Measurements from ENCODE around the gene PSMF1.

Gene PSMF1

GRCh38 chr20:1105599-1106194 is 12.7 kb upstream of the PSMF1 start:
- no peak overlapping the region for H3K4me3 ChIP-seq (ENCODE audit: low read length)
- no peaks in the 10 kb centered on the region for H3K4me1 ChIP-seq (ENCODE audit: insufficient read depth, low read length)
- H3K9me3 ChIP-seq (ENCODE audit: low read length) = no peaks in the 10 kb centered on the region
- no peaks in the 10 kb centered on the region for H3K36me3 ChIP-seq (ENCODE audit: insufficient read depth, low read length)
- H2AFZ ChIP-seq (ENCODE audit: low read depth, low read length) = no peak overlapping the region
- H3K27me3 ChIP-seq (ENCODE audit: insufficient read depth, low read length) = no peaks in the 10 kb centered on the region

- H3K9me3 ChIP-seq (ENCODE audit: low read length) = no peaks in the 10 kb centered on the region
- no peak overlapping the region for H2AFZ ChIP-seq (ENCODE audit: low read depth, low read length)
These were observed 11.2 kb upstream of the PSMF1 start for GRCh38 chr20:1107176-1107575.

GRCh38 chr20:1108437-1108920 is 9.9 kb upstream of the PSMF1 start:
- Histone ChIP-seq H3K27me3 (ENCODE audit: insufficient read depth, low read length) (no peaks in the 10 kb centered on the region), H3K36me3 (ENCODE audit: insufficient read depth, low read length) (no peaks in the 10 kb centered on the region), H2AFZ (ENCODE audit: low read depth, low read length) (no peak overlapping the region), H3K9me3 (ENCODE audit: low read length) (no peaks in the 10 kb centered on the region), H3K4me3 (ENCODE audit: low read length) (no peak overlapping the region), H3K4me1 (ENCODE audit: insufficient read depth, low read length) (no peaks in the 10 kb centered on the region)

More at GRCh38 chr20:1107176-1107575, 11.2 kb upstream of the PSMF1 start:
- Histone ChIP-seq H3K4me3 (ENCODE audit: low read length) (no peak overlapping the region), H3K4me1 (ENCODE audit: insufficient read depth, low read length) (no peaks in the 10 kb centered on the region), H3K36me3 (ENCODE audit: insufficient read depth, low read length) (no peaks in the 10 kb centered on the region), H3K27me3 (ENCODE audit: insufficient read depth, low read length) (no peaks in the 10 kb centered on the region)

- peaks cover 5% of the 10 kb centered on the region for H3K4me1 ChIP-seq (ENCODE audit: insufficient read depth, low read length)
- H3K4me3 ChIP-seq (ENCODE audit: low read length) = no peak overlapping the region
- no peak overlapping the region for H2AFZ ChIP-seq (ENCODE audit: low read depth, low read length)
- no peaks in the 10 kb centered on the region for H3K36me3 ChIP-seq (ENCODE audit: insufficient read depth, low read length)
- no peaks in the 10 kb centered on the region for H3K27me3 ChIP-seq (ENCODE audit: insufficient read depth, low read length)
- H3K9me3 ChIP-seq (ENCODE audit: low read length) = no peaks in the 10 kb centered on the region
These were observed 5.5 kb upstream of the PSMF1 start for GRCh38 chr20:1112908-1113307.

GRCh38 chr20:1118004-1118335 is 432 bp upstream of the PSMF1 start:
- Histone ChIP-seq H3K4me1 (ENCODE audit: insufficient read depth, low read length) (peaks cover 30% of the 10 kb centered on the region), H3K36me3 (ENCODE audit: insufficient read depth, low read length) (peaks cover 14% of the 10 kb centered on the region), H3K4me3 (ENCODE audit: low read length) (peak overlapping the region; percentile 95), H3K9me3 (ENCODE audit: low read length) (no peaks in the 10 kb centered on the region), H3K27me3 (ENCODE audit: insufficient read depth, low read length) (no peaks in the 10 kb centered on the region), H2AFZ (ENCODE audit: low read depth, low read length) (peak overlapping the region; percentile 89)

- Histone ChIP-seq H3K4me1 (ENCODE audit: insufficient read depth, low read length) (peaks cover 30% of the 10 kb centered on the region), H3K36me3 (ENCODE audit: insufficient read depth, low read length) (peaks cover 16% of the 10 kb centered on the region), H2AFZ (ENCODE audit: low read depth, low read length) (peak overlapping the region; percentile 68), H3K27me3 (ENCODE audit: insufficient read depth, low read length) (no peaks in the 10 kb centered on the region), H3K4me3 (ENCODE audit: low read length) (peak overlapping the region; percentile 95), H3K9me3 (ENCODE audit: low read length) (no peaks in the 10 kb centered on the region)
These were observed 715 bp downstream of the PSMF1 start for GRCh38 chr20:1119128-1119505.

- Histone ChIP-seq H3K36me3 (ENCODE audit: insufficient read depth, low read length) (peaks cover 17% of the 10 kb centered on the region), H3K9me3 (ENCODE audit: low read length) (no peaks in the 10 kb centered on the region), H3K4me1 (ENCODE audit: insufficient read depth, low read length) (peaks cover 30% of the 10 kb centered on the region), H3K4me3 (ENCODE audit: low read length) (peak overlapping the region; percentile 95), H2AFZ (ENCODE audit: low read depth, low read length) (no peak overlapping the region), H3K27me3 (ENCODE audit: insufficient read depth, low read length) (no peaks in the 10 kb centered on the region)
These were observed 1.1 kb downstream of the PSMF1 start for GRCh38 chr20:1119524-1119923.

GRCh38 chr20:1121429-1121828 is 3.0 kb downstream of the PSMF1 start:
- Histone ChIP-seq H3K4me3 (ENCODE audit: low read length) (no peak overlapping the region), H3K9me3 (ENCODE audit: low read length) (no peaks in the 10 kb centered on the region), H3K36me3 (ENCODE audit: insufficient read depth, low read length) (peaks cover 36% of the 10 kb centered on the region), H3K4me1 (ENCODE audit: insufficient read depth, low read length) (peaks cover 30% of the 10 kb centered on the region), H3K27me3 (ENCODE audit: insufficient read depth, low read length) (no peaks in the 10 kb centered on the region), H2AFZ (ENCODE audit: low read depth, low read length) (no peak overlapping the region)

GRCh38 chr20:1122388-1123315 is 4.2 kb downstream of the PSMF1 start:
- Histone ChIP-seq H2AFZ (ENCODE audit: low read depth, low read length) (no peak overlapping the region), H3K27me3 (ENCODE audit: insufficient read depth, low read length) (no peaks in the 10 kb centered on the region), H3K9me3 (ENCODE audit: low read length) (no peaks in the 10 kb centered on the region), H3K36me3 (ENCODE audit: insufficient read depth, low read length) (peaks cover 48% of the 10 kb centered on the region), H3K4me3 (ENCODE audit: low read length) (no peak overlapping the region), H3K4me1 (ENCODE audit: insufficient read depth, low read length) (peaks cover 28% of the 10 kb centered on the region)

GRCh38 chr20:1123666-1124065 is 5.3 kb downstream of the PSMF1 start:
- Histone ChIP-seq H3K4me3 (ENCODE audit: low read length) (no peak overlapping the region), H3K27me3 (ENCODE audit: insufficient read depth, low read length) (no peaks in the 10 kb centered on the region), H3K9me3 (ENCODE audit: low read length) (no peaks in the 10 kb centered on the region), H3K36me3 (ENCODE audit: insufficient read depth, low read length) (peaks cover 55% of the 10 kb centered on the region), H3K4me1 (ENCODE audit: insufficient read depth, low read length) (peaks cover 23% of the 10 kb centered on the region), H2AFZ (ENCODE audit: low read depth, low read length) (no peak overlapping the region)

GRCh38 chr20:1124421-1124820 is 6.0 kb downstream of the PSMF1 start:
- H2AFZ ChIP-seq (ENCODE audit: low read depth, low read length) = no peak overlapping the region
- H3K36me3 ChIP-seq (ENCODE audit: insufficient read depth, low read length) = peaks cover 60% of the 10 kb centered on the region
- H3K27me3 ChIP-seq (ENCODE audit: insufficient read depth, low read length) = no peaks in the 10 kb centered on the region
- H3K4me3 ChIP-seq (ENCODE audit: low read length) = no peak overlapping the region
- H3K9me3 ChIP-seq (ENCODE audit: low read length) = no peaks in the 10 kb centered on the region
- H3K4me1 ChIP-seq (ENCODE audit: insufficient read depth, low read length) = peaks cover 18% of the 10 kb centered on the region

GRCh38 chr20:1125277-1125676 is 6.9 kb downstream of the PSMF1 start:
- Histone ChIP-seq H3K4me3 (ENCODE audit: low read length) (no peak overlapping the region), H3K4me1 (ENCODE audit: insufficient read depth, low read length) (peaks cover 9% of the 10 kb centered on the region), H3K27me3 (ENCODE audit: insufficient read depth, low read length) (no peaks in the 10 kb centered on the region), H3K9me3 (ENCODE audit: low read length) (no peaks in the 10 kb centered on the region), H2AFZ (ENCODE audit: low read depth, low read length) (no peak overlapping the region), H3K36me3 (ENCODE audit: insufficient read depth, low read length) (peaks cover 66% of the 10 kb centered on the region)

GRCh38 chr20:1127840-1128239 is 9.4 kb downstream of the PSMF1 start:
- H3K36me3 ChIP-seq (ENCODE audit: insufficient read depth, low read length) = peaks cover 66% of the 10 kb centered on the region
- H3K4me1 ChIP-seq (ENCODE audit: insufficient read depth, low read length) = peaks cover 11% of the 10 kb centered on the region
- no peaks in the 10 kb centered on the region for H3K27me3 ChIP-seq (ENCODE audit: insufficient read depth, low read length)
- peaks cover 2% of the 10 kb centered on the region for H3K9me3 ChIP-seq (ENCODE audit: low read length)
- H3K4me3 ChIP-seq (ENCODE audit: low read length) = no peak overlapping the region
- no peak overlapping the region for H2AFZ ChIP-seq (ENCODE audit: low read depth, low read length)

All from neuron (in vitro differentiated cells).